Kidney (tissue), 14 donors: ENCODE measurements around the gene WDR48. TPM values are rescaled to one million over a fixed set of nuclear protein-coding genes. Genes with fewer than 3 reads are reported as not detected.

Experiments used
- DNase-seq, 5 donors: peaks; one replicate each; pipeline ENCODE4 v3.0.0-alpha.2; 2013 to 2020
- FAIRE-seq: peaks from 2 replicates; lab custom pipeline; 2012; peaks lifted over from hg19 to GRCh38; lab: Jason Lieb, UNC
- H3K27ac ChIP-seq, 2 donors: one replicate each; pipeline ENCODE4 v1.7.0; 2013; ENCODE audit warnings: low read depth in 2 of 2, low read length in 2 of 2, inconsistent platforms in 1 of 2
- H3K27me3 ChIP-seq: one replicate; pipeline ENCODE4 v1.7.1; 2013; ENCODE audit warnings: low read length, inconsistent platforms; ENCODE audit not compliant: control insufficient read depth, insufficient read depth
- H3K36me3 ChIP-seq, 3 donors: one replicate each; pipeline versions ENCODE4 v1.7.0 to v1.7.1; 2013; ENCODE audit warnings: low read length in 3 of 3, control low read depth in 1 of 3, inconsistent platforms in 1 of 3; ENCODE audit not compliant: insufficient read depth in 3 of 3, control insufficient read depth in 2 of 3
- H3K4me1 ChIP-seq, 3 donors: one replicate each; pipeline versions ENCODE4 v1.7.0 to v1.7.1; 2013; ENCODE audit warnings: low read length in 3 of 3, inconsistent platforms in 1 of 3, low read depth in 1 of 3; ENCODE audit not compliant: control insufficient read depth in 2 of 3, insufficient read depth in 2 of 3
- H3K4me3 ChIP-seq, 3 donors: one replicate each; pipeline versions ENCODE4 v1.7.0 to v1.8.1; 2013; ENCODE audit warnings: low read length in 3 of 3, control low read depth in 1 of 3, inconsistent platforms in 1 of 3
- H3K9ac ChIP-seq, 3 donors: one replicate each; pipeline versions ENCODE4 v1.7.0 to v1.7.1; 2013; ENCODE audit warnings: low read length in 3 of 3, control low read depth in 1 of 3, inconsistent platforms in 1 of 3
- H3K9me3 ChIP-seq, 3 donors: one replicate each; pipeline versions ENCODE4 v1.7.0 to v1.7.1; 2013; ENCODE audit warnings: low read length in 3 of 3, control low read depth in 1 of 3, inconsistent platforms in 1 of 3; ENCODE audit not compliant: control insufficient read depth in 2 of 3, insufficient read depth in 1 of 3
- intact Hi-C: fragments of 100-400 bp; cut with DNase I; formaldehyde crosslinking; loops from one replicate; pipeline ENCODE4 v1.11.1; 2022
- polyA plus RNA-seq: library from polyadenylated mRNA; stranded (reverse); fragments of 350-450 nt; fragmentation: Illumina TruSeq; extraction: RNeasy Lipid Tissue Mini Kit (QIAGEN cat#74804); gene quantifications from one replicate; pipeline ENCODE4 v1.2.3, GENCODE V29; 2014; ENCODE audit warnings: low read depth, low replicate concordance; ENCODE audit not compliant: insufficient read depth
- total RNA-seq: library from RNA; stranded (reverse); fragmentation: NEBNext Ultra II Directional; extraction: Animal tissue kit (Norgen Biotek cat#: 25700); gene quantifications from one replicate; pipeline ENCODE4 v1.2.1, GENCODE V29; 2021
- TF ChIP-seq, protein P1 (sequence below): IDR thresholded peaks from 3 replicates; pipeline ENCODE4 v1.5.1; 2012; ENCODE audit warnings: mild to moderate bottlenecking, moderate library complexity, borderline replicate concordance; ENCODE audit not compliant: insufficient read depth; ENCODE audit errors: extremely low read depth
- donor health status: control.
- donor health status: control.
- donor health status: control.
- donor health status: control.
- donor health status: control.
- donor health status: DM: yes; HTN: yes; CAD: no.
- donor health status: Normal renal cell carcinoma (clear cell type).

The WDR48 gene
- total and polyA plus RNA-seq, 2 donors from 2014 or later = 21.0 to 48.3 TPM

DNA sequence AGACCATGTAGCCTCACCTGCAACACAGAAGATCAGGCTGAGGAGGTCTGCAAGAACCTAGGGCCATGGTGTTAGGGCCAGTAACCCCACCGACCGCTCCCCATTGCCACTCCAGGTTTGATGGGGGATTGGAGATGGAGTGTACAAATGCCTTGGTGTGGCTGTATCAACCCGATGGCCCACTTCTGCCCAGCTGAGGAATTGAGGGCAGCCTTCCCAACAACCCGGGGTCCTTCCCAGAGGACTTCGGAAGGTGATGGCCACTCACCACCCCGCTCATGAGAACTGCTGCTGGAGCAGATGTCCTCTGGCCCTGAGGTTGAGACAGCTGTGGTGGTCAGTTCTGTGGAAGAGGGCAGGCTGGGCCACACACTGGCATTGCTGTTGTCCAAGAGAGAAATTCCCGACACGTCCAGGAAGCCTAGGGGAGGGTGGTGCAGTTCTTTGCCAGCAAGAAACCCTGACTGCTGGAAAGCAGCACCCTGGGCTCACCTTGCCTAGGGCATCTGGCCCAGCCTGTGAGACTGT, 46.7 kb downstream of the WDR48 start:
- TF ChIP-seq, protein P1, sequence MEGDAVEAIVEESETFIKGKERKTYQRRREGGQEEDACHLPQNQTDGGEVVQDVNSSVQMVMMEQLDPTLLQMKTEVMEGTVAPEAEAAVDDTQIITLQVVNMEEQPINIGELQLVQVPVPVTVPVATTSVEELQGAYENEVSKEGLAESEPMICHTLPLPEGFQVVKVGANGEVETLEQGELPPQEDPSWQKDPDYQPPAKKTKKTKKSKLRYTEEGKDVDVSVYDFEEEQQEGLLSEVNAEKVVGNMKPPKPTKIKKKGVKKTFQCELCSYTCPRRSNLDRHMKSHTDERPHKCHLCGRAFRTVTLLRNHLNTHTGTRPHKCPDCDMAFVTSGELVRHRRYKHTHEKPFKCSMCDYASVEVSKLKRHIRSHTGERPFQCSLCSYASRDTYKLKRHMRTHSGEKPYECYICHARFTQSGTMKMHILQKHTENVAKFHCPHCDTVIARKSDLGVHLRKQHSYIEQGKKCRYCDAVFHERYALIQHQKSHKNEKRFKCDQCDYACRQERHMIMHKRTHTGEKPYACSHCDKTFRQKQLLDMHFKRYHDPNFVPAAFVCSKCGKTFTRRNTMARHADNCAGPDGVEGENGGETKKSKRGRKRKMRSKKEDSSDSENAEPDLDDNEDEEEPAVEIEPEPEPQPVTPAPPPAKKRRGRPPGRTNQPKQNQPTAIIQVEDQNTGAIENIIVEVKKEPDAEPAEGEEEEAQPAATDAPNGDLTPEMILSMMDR = no peak
- intact Hi-C loops = no loop called here
- Histone ChIP-seq H3K9ac (no peak overlapping the region), H3K36me3 (peaks cover 0 to 45% (median 45%) of the 10 kb centered on the region in 3 donors), H3K27me3 (no peaks in the 10 kb centered on the region), H3K27ac (no peak overlapping the region), H3K4me1 (no peaks in the 10 kb centered on the region), H3K9me3 (no peaks in the 10 kb centered on the region), H3K4me3 (no peak overlapping the region)
- DNase-seq (no peak), FAIRE-seq (no peak)

- Histone ChIP-seq H3K4me3 (no peak overlapping the region), H3K9ac (no peak overlapping the region), H3K27me3 (no peaks in the 10 kb centered on the region), H3K27ac (no peak overlapping the region), H3K9me3 (no peaks in the 10 kb centered on the region), H3K36me3 (peaks cover 0 to 42% (median 40%) of the 10 kb centered on the region in 3 donors), H3K4me1 (peaks cover 0 to 4% (median 0%) of the 10 kb centered on the region in 3 donors)
- intact Hi-C loops = no loop called here
- TF ChIP-seq, protein P1 = no peak
- no peak for DNase-seq
- FAIRE-seq = no peak
These were observed 47.4 kb downstream of the WDR48 start for GRCh38 chr3:39099242-39099641.

- Histone ChIP-seq H3K27ac (no peak overlapping the region), H3K27me3 (no peaks in the 10 kb centered on the region), H3K4me1 (peaks cover 0 to 11% (median 2%) of the 10 kb centered on the region in 3 donors), H3K36me3 (peaks cover 0 to 36% (median 34%) of the 10 kb centered on the region in 3 donors), H3K4me3 (no peak overlapping the region), H3K9ac (no peak overlapping the region), H3K9me3 (no peaks in the 10 kb centered on the region)
- FAIRE-seq = no peak
- intact Hi-C loops = no loop called here
- TF ChIP-seq, protein P1 = no peak
- no peak for DNase-seq
These were observed 48.1 kb downstream of the WDR48 start for GRCh38 chr3:39099738-39100499.
